Measurements from ENCODE around the gene SYNE3. TPM values are rescaled to one million over a fixed set of nuclear protein-coding genes. Genes with fewer than 3 reads are reported as not detected.

SYNE3 gene
- total and polyA plus RNA-seq, 10 donors, result 1.4 to 34.5 (median 27.5) TPM

DNA sequence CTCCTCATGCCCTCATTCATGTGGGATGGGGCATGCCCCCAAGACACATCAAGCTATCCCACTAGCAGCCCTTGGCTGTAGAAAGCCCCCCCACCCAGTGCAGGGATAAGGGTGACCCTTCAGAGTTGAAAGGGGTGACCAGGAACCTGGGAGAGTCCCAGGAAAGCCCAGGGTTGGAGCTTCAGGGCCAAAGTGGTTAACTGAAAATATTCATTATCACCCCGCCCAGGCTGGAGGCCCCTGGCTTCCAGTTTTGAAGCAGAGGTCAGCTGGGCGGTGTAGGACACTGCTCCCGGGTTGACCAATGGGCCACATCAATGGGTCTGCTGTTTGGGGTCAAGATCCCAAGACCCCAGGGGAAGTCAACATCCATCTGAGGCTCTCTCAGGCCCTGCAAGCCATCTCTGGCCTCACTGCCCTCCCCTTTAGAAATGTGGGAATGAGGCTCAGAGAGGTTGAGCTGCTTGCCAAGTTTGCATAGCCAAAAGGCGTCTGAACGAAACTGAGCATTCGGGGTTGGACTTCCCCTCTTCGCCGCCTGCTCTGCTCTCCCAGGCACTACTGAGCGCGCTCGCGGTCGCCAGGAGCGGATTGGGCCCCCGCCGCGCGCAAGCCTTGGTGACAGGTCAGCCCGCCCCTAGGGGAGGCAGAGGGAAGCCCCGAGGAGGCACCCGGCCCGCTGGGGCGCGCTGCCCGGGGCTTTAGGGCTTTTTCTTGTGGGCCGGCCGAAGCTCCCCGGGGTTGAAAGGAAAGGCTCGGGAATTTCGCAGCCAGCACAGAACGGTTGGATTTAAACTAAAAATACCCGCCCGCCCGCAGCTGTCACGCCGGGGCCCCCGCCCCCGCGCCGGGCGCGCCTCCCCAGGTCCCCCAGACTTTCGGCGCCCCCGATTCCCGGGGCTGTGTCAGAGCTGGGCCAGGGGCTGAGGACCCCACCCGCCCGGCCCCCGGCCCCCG is 576 bp downstream of the SYNE3 start:
- peak overlapping the region; percentile 82 to 97 (median 94) for H3K27ac ChIP-seq
- TF ChIP-seq POLR2AphosphoS5 (IDR thresholded peaks at IDR 0.05) (peak; percentile 58 to 88 (median 86)), POLR2A (IDR thresholded peaks at IDR 0.05) (no peak)
- TF ChIP-seq, protein P1, sequence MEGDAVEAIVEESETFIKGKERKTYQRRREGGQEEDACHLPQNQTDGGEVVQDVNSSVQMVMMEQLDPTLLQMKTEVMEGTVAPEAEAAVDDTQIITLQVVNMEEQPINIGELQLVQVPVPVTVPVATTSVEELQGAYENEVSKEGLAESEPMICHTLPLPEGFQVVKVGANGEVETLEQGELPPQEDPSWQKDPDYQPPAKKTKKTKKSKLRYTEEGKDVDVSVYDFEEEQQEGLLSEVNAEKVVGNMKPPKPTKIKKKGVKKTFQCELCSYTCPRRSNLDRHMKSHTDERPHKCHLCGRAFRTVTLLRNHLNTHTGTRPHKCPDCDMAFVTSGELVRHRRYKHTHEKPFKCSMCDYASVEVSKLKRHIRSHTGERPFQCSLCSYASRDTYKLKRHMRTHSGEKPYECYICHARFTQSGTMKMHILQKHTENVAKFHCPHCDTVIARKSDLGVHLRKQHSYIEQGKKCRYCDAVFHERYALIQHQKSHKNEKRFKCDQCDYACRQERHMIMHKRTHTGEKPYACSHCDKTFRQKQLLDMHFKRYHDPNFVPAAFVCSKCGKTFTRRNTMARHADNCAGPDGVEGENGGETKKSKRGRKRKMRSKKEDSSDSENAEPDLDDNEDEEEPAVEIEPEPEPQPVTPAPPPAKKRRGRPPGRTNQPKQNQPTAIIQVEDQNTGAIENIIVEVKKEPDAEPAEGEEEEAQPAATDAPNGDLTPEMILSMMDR (IDR thresholded peaks at IDR 0.05 in 8 of 11, conservative IDR thresholded peaks at IDR 0.05 in 3 of 11), result peak; percentile 39 to 81 (median 63)
- WGBS, 5 donors, result 1 to 5% (median 2%) methylated on average over 14 to 50 of the region's 50 CpGs
- peak overlapping the region; percentile 69 to 95 (median 84) for H3K4me3 ChIP-seq
- no peaks in the 10 kb centered on the region for H3K27me3 ChIP-seq (replicated peaks in 1 of 7)
- intact Hi-C loops (cut with DNase I; ENCODE audit: low total_unique reads), result no loop called here
- H3K9me3 ChIP-seq, result no peaks in the 10 kb centered on the region
- H3K36me3 ChIP-seq, result peaks cover 0 to 2% (median 0%) of the 10 kb centered on the region in 6 donors
- peaks cover 57 to 97% (median 82%) of the 10 kb centered on the region in 6 donors for H3K4me1 ChIP-seq
- peak; percentile 98 for DNase-seq

DNA sequence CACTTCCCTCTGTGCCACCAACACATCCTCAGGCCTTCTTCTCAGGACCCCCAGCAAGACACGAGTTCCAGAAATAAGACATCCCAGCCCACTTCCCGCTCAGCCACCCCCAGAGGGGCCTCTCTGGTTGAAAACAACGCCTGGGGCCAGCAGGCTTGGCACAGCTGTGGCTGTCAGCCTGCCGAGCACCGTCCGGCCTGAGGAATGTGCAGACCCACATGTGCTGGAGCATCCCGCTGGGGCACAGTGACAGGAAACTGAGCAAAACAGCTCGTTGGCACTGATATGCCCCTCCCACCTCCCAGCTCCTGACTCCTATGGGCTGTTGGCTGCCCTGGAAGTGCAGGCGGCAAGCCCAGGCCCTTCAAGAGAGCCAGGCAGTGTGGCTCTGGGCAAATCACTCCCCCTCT is 1.4 kb downstream of the SYNE3 start:
- Histone ChIP-seq H3K4me3 (peak overlapping the region; percentile 69 to 95 (median 84)), H3K36me3 (peaks cover 0 to 10% (median 0%) of the 10 kb centered on the region in 6 donors), H3K9me3 (no peaks in the 10 kb centered on the region), H3K27ac (peak overlapping the region; percentile 82 to 97 (median 94)), H3K4me1 (peaks cover 53 to 97% (median 83%) of the 10 kb centered on the region in 6 donors), H3K27me3 (replicated peaks in 1 of 7) (no peaks in the 10 kb centered on the region)
- peak; percentile 88 for DNase-seq
- TF ChIP-seq, protein P1 (IDR thresholded peaks at IDR 0.05 in 8 of 11, conservative IDR thresholded peaks at IDR 0.05 in 3 of 11), result no peak
- TF ChIP-seq POLR2A (IDR thresholded peaks at IDR 0.05), result no peak
- peak; percentile 64 to 74 (median 74) for TF ChIP-seq POLR2AphosphoS5 (IDR thresholded peaks at IDR 0.05)
- intact Hi-C loops (cut with DNase I; ENCODE audit: low total_unique reads), result no loop called here
- WGBS, 5 donors, result 0 to 15% (median 10%) methylated on average over 7 to 9 of the region's 9 CpGs

DNA sequence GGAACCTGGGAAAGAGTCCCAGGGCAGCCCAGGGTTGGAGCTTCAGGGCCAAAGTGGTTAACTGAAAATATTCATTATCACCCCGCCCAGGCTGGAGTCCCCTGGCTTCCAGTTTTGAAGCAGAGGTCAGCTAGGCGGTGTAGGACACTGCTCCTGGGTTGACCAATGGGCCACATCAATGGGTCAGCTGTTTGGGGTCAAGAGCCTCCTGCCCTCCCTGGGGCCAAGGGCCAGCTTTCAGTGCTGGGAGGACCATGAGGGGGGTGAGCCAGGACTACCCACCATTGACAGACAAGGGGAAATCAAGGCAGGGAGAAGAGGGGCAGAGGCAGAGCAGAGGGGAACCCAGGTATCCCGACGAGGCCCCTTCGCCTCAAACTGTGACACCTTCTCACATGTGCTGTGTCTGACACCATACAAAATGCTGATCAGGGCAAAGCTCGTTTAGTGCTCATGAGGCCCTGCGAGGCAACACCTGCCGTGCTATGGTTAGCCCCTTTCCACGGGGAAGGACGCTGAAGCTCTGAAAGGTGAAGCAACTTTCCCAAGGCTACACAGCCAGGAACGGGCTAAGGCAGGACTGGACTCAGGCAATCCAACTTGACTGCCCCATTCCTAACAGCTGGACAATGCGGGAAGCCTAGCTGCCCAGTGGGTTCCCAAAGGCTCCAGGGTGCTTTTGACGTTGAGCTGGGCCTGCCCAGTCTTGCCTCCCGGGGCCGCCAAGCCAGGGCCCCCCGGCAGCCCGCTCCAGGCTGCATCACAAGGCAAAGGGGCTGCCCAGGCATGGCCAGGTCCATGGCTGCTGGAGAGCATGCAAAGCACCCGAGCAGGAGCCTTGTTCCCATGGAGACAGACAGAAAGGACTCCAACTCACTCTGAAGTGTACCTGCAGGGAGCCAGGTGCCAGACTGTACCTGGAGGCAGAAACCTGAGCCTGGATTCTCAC is 2.0 kb downstream of the SYNE3 start:
- Histone ChIP-seq H3K9me3 (no peaks in the 10 kb centered on the region), H3K27ac (peak overlapping the region in 7 of 8 donors; percentile 82 to 97 (median 95)), H3K4me1 (peaks cover 51 to 97% (median 80%) of the 10 kb centered on the region in 6 donors), H3K4me3 (peak overlapping the region in 7 of 8 donors; percentile 69 to 95 (median 84)), H3K36me3 (peaks cover 0 to 16% (median 0%) of the 10 kb centered on the region in 6 donors), H3K27me3 (replicated peaks in 1 of 7) (no peaks in the 10 kb centered on the region)
- WGBS, 5 donors, result 73 to 80% (median 78%) methylated on average over 9 to 18 of the region's 18 CpGs
- TF ChIP-seq, protein P1 (IDR thresholded peaks at IDR 0.05 in 8 of 11, conservative IDR thresholded peaks at IDR 0.05 in 3 of 11), result no peak
- TF ChIP-seq POLR2A (IDR thresholded peaks at IDR 0.05), result no peak
- TF ChIP-seq POLR2AphosphoS5 (IDR thresholded peaks at IDR 0.05), result no peak
- DNase-seq, result no peak
- intact Hi-C loops (cut with DNase I; ENCODE audit: low total_unique reads), result no loop called here

All from spleen (tissue), 11 donors.